OCI-LY7 (cell line): ENCODE data around the gene NAV2. TPM values are rescaled to one million over a fixed set of nuclear protein-coding genes. Genes with fewer than 3 reads are reported as not detected.

Source experiments
- BruUV-seq: library from RNA; stranded (reverse); fragments of 400-500 nt; replicated peaks from 2 replicates; lab custom pipeline; 2021; lab: Mats Ljungman, UMichigan
- CTCF ChIA-PET: fragments of 300-600 bp; sonication (Branson Sonifier 250); formaldehyde crosslinking; loops from one replicate; lab custom pipeline; 2022; ENCODE audit warnings: antibody characterized with exemption; ENCODE audit not compliant: unreplicated experiment; lab: Charles Lee
- POLR2A ChIA-PET: fragments of 300-600 bp; sonication (Branson Sonifier 250); formaldehyde crosslinking; loops from one replicate; lab custom pipeline; 2022; ENCODE audit warnings: antibody characterized with exemption; lab: Charles Lee
- DNase-seq: peaks from one replicate; pipeline ENCODE4 v3.0.0-alpha.2; 2015; ENCODE audit warnings: low spot score
- H2AFZ ChIP-seq: fragments of 200-600 bp; sonication (generic), shearing (Covaris generic); 2 replicates; pipeline ENCODE4 v1.6.1; 2014; ENCODE audit warnings: mild to moderate bottlenecking, antibody characterized with exemption, low read length, moderate library complexity
- H3K27ac ChIP-seq: fragments of 200-600 bp; sonication (generic); 2 replicates; pipeline ENCODE4 v1.5.1; 2014; ENCODE audit warnings: mixed run types, low read depth, mild to moderate bottlenecking, moderate library complexity, low read length, inconsistent platforms; ENCODE audit not compliant: poor library complexity, severe bottlenecking
- H3K36me3 ChIP-seq: fragments of 200-600 bp; sonication (generic); 2 replicates; pipeline ENCODE4 v1.6.1; 2014; ENCODE audit warnings: mild to moderate bottlenecking, antibody characterized with exemption, low read length, moderate library complexity, mixed read lengths; ENCODE audit not compliant: insufficient read depth
- H3K4me1 ChIP-seq: fragments of 200-600 bp; sonication (generic); 2 replicates; pipeline ENCODE4 v1.5.1; 2014; ENCODE audit warnings: mild to moderate bottlenecking, low read length; ENCODE audit not compliant: insufficient read depth, poor library complexity, severe bottlenecking
- H3K4me2 ChIP-seq: fragments of 200-600 bp; sonication (generic); 2 replicates; pipeline ENCODE4 v1.6.1; 2014; ENCODE audit warnings: mild to moderate bottlenecking, low read length
- H3K4me3 ChIP-seq: fragments of 200-600 bp; sonication (generic); 2 replicates; pipeline ENCODE4 v1.5.1; 2014; ENCODE audit warnings: mild to moderate bottlenecking, low read depth, low read length; ENCODE audit not compliant: poor library complexity, severe bottlenecking
- H3K79me2 ChIP-seq: fragments of 200-600 bp; sonication (generic); 2 replicates; pipeline ENCODE4 v1.6.1; 2016; ENCODE audit warnings: low read depth, mild to moderate bottlenecking, low read length, moderate library complexity, mixed read lengths; ENCODE audit not compliant: insufficient read depth
- H3K9me2 ChIP-seq: fragments of 200-600 bp; sonication (generic); 2 replicates; pipeline ENCODE4 v1.6.1; 2016; ENCODE audit warnings: mild to moderate bottlenecking, low read length, mixed read lengths; ENCODE audit not compliant: insufficient read depth
- H3K9me3 ChIP-seq: fragments of 200-600 bp; sonication (generic); 2 replicates; pipeline ENCODE4 v1.6.1; 2014; ENCODE audit warnings: mild to moderate bottlenecking, mixed run types, low read length, mixed read lengths
- H4K20me1 ChIP-seq: fragments of 200-600 bp; sonication (generic); 2 replicates; pipeline ENCODE4 v1.6.1; 2014; ENCODE audit warnings: mild to moderate bottlenecking, antibody characterized with exemption, low read length, moderate library complexity, mixed read lengths; ENCODE audit not compliant: insufficient read depth
- CTCF ChIP-seq: fragments of 200-600 bp; sonication (generic); conservative IDR thresholded peaks from 2 replicates; pipeline ENCODE4 v1.5.1; 2014; ENCODE audit warnings: mild to moderate bottlenecking, antibody characterized with exemption, low read length, moderate library complexity, mixed read lengths
- EZH2phosphoT487 ChIP-seq: fragments of 200-600 bp; sonication (generic); IDR thresholded peaks from 2 replicates; pipeline ENCODE4 v1.6.1; 2018; ENCODE audit warnings: low read depth, borderline replicate concordance, mild to moderate bottlenecking, mixed run types, antibody characterized with exemption, low read length, moderate library complexity, mixed read lengths
- intact Hi-C: fragments of 100-400 bp; cut with micrococcal nuclease; formaldehyde crosslinking; loops from one replicate; pipeline ENCODE4 v1.10.0; 2022; ENCODE audit not compliant: unreplicated experiment
- total RNA-seq, 2 experiments: library from RNA; depleted of rRNA in 1 of 2; stranded (reverse); fragments of >200 nt in 1 of 2; shearing (Covaris generic) in 1 of 2; gene quantifications; 2 replicates each; pipeline ENCODE4 v1.2.3, GENCODE V29; 2014 to 2022

The NAV2 gene
- total RNA-seq, 2 experiments from 2014 or later = 0.06 to 0.68 TPM

DNA sequence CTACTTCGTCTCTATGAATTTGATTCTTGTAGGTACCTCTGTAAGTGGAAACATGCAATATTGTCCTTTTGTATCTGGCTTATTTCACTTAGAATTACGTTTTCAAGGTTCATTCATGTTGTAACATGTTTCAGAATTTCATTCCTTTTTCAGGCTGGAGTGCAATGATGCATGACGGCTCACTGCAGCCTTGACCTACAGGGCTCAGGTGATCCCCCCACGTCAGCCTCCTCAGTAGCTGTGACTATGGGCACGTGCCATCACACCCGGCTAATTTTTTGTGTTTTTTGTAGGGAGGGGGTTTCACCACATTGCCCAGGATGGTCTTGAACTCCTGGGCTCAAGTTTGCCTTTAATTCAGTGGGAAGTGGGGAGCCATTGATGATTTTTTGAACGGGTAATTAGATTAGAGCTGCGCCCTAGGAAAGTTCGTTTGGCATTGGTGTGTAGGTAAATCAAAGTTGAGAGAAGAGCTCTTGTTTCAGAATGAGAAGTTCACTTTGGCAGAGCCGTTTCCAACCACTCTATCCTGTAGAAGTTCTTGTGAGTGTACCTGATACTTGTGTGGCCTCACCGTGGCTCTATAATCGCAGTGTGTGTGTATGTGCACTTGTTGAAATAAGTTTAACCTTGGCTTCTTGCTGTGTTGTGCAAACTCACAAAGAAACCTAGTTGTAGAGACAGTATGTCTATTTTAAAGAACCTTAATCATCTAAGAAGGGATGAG is 115.9 kb downstream of the NAV2 start:
- Histone ChIP-seq H3K79me2 (no peaks in the 10 kb centered on the region), H2AFZ (no peak overlapping the region), H3K4me2 (no peak overlapping the region), H3K9me2 (no peaks in the 10 kb centered on the region), H3K4me3 (no peak overlapping the region), H3K36me3 (no peaks in the 10 kb centered on the region), H3K27ac (peak overlapping the region; percentile 14), H3K9me3 (no peaks in the 10 kb centered on the region), H3K4me1 (no peaks in the 10 kb centered on the region), H4K20me1 (no peaks in the 10 kb centered on the region)
- ChIA-PET CTCF (interaction anchor here (0.8 kb wide), 1 partner anchor 49 kb away, joined by 3 read pairs; no protein-coding TSS in a partner anchor), POLR2A (interaction anchor here (0.6 to 0.7 kb wide), 3 partner anchors 10 to 427 kb away, joined by 3 to 4 read pairs (median 3); no protein-coding TSS in a partner anchor)
- DNase-seq = peak; percentile 59
- TF ChIP-seq EZH2phosphoT487 = no peak
- TF ChIP-seq CTCF = no peak
- intact Hi-C loops = no loop called here
- BruUV-seq = no TSS peak

GRCh38 chr11:19829109-19829837 is 116.6 kb downstream of the NAV2 start:
- BruUV-seq = no TSS peak
- TF ChIP-seq EZH2phosphoT487 (no peak), CTCF (no peak)
- no peaks in the 10 kb centered on the region for H3K9me2 ChIP-seq
- H4K20me1 ChIP-seq = no peaks in the 10 kb centered on the region
- no peaks in the 10 kb centered on the region for H3K79me2 ChIP-seq
- H3K4me3 ChIP-seq = no peak overlapping the region
- no peak overlapping the region for H3K27ac ChIP-seq
- CTCF ChIA-PET = interaction anchor here (0.8 kb wide), 1 partner anchor 48 kb away, joined by 3 read pairs; no protein-coding TSS in a partner anchor
- H3K9me3 ChIP-seq = no peaks in the 10 kb centered on the region
- no peaks in the 10 kb centered on the region for H3K36me3 ChIP-seq
- no peak for DNase-seq
- no peak overlapping the region for H2AFZ ChIP-seq
- H3K4me2 ChIP-seq = no peak overlapping the region
- POLR2A ChIA-PET = interaction anchor here (0.6 to 0.7 kb wide), 4 partner anchors 11 to 426 kb away, joined by 3 to 4 read pairs (median 3); no protein-coding TSS in a partner anchor
- intact Hi-C loops = no loop called here
- H3K4me1 ChIP-seq = no peaks in the 10 kb centered on the region
